OCI-LY1 (cell line): Measurements from ENCODE around the gene GPR68.

Experiments used
- H2AFZ ChIP-seq: fragments of 200-600 bp; sonication (generic), shearing (Covaris generic); 2 replicates; pipeline ENCODE4 v1.6.0; 2014; ENCODE audit warnings: antibody characterized with exemption, mild to moderate bottlenecking, low read length
- H3F3A ChIP-seq: fragments of 200-600 bp; sonication (generic), shearing (Covaris generic); 2 replicates; pipeline ENCODE4 v1.6.0; 2014; ENCODE audit warnings: mild to moderate bottlenecking, antibody characterized with exemption, low read length, moderate library complexity; ENCODE audit not compliant: insufficient read depth
- H3K27ac ChIP-seq: fragments of 200-600 bp; sonication (generic); 2 replicates; pipeline ENCODE4 v1.5.1; 2014; ENCODE audit warnings: low read length, mixed run types, mild to moderate bottlenecking, low read depth; ENCODE audit not compliant: poor library complexity, severe bottlenecking
- H3K27me3 ChIP-seq: fragments of 200-600 bp; sonication (generic); 2 replicates; pipeline ENCODE4 v1.6.0; 2014; ENCODE audit warnings: antibody characterized with exemption, mild to moderate bottlenecking, low read length, moderate library complexity; ENCODE audit not compliant: insufficient read depth
- H3K36me3 ChIP-seq: fragments of 200-600 bp; sonication (generic); 2 replicates; pipeline ENCODE4 v1.6.1; 2014; ENCODE audit warnings: mild to moderate bottlenecking, antibody characterized with exemption, low read length, moderate library complexity, mixed read lengths; ENCODE audit not compliant: insufficient read depth
- H3K4me1 ChIP-seq: fragments of 200-600 bp; sonication (generic); 2 replicates; pipeline ENCODE4 v1.5.1; 2014; ENCODE audit warnings: mild to moderate bottlenecking, low read length, moderate library complexity; ENCODE audit not compliant: insufficient read depth, severe bottlenecking
- H3K4me2 ChIP-seq: fragments of 200-600 bp; sonication (generic), shearing (Covaris generic); 2 replicates; pipeline ENCODE4 v1.6.1; 2014; ENCODE audit warnings: low read length
- H3K4me3 ChIP-seq: fragments of 200-600 bp; sonication (generic); 2 replicates; pipeline ENCODE4 v1.5.1; 2014; ENCODE audit warnings: low read length, low read depth, mild to moderate bottlenecking, mixed read lengths; ENCODE audit not compliant: poor library complexity, severe bottlenecking
- H3K79me2 ChIP-seq: fragments of 200-600 bp; shearing (Covaris generic); 2 replicates; pipeline ENCODE4 v1.6.1; 2016; ENCODE audit warnings: mixed run types, low read length, mixed read lengths; ENCODE audit not compliant: insufficient read depth
- H3K9ac ChIP-seq: fragments of 200-600 bp; sonication (generic), shearing (Covaris generic); 2 replicates; pipeline ENCODE4 v1.6.1; 2014; ENCODE audit warnings: mild to moderate bottlenecking, low read length, mixed read lengths
- H3K9me2 ChIP-seq: fragments of 200-600 bp; sonication (generic), shearing (Covaris generic); 2 replicates; pipeline ENCODE4 v1.6.1; 2014; ENCODE audit warnings: low read depth, mild to moderate bottlenecking, low read length, mixed read lengths
- H3K9me3 ChIP-seq: fragments of 200-600 bp; shearing (Covaris generic); 2 replicates; pipeline ENCODE4 v1.6.1; 2014; ENCODE audit warnings: low read length, mixed read lengths
- H4K20me1 ChIP-seq: fragments of 200-600 bp; sonication (generic), shearing (Covaris generic); 2 replicates; pipeline ENCODE4 v1.6.0; 2016; ENCODE audit warnings: mild to moderate bottlenecking, low read length; ENCODE audit not compliant: insufficient read depth
- CTCF ChIP-seq: fragments of 200-600 bp; sonication (generic), shearing (Covaris generic); IDR thresholded peaks from 2 replicates; pipeline ENCODE4 v1.5.1; 2017; ENCODE audit warnings: mild to moderate bottlenecking, antibody characterized with exemption, low read length, moderate library complexity, mixed read lengths
- EZH2 ChIP-seq: fragments of 200-600 bp; sonication (generic), shearing (Covaris generic); IDR thresholded peaks from 2 replicates; pipeline ENCODE4 v1.8.0; 2017; ENCODE audit warnings: borderline replicate concordance, mixed run types, mild to moderate bottlenecking, antibody characterized with exemption, low read length, moderate library complexity, mixed read lengths

The GPR68 gene

GRCh38 chr14:91274796-91275195 is 30.3 kb upstream of the GPR68 start:
- Histone ChIP-seq H3K4me1 (peaks cover 6% of the 10 kb centered on the region), H3K4me2 (no peak overlapping the region), H3K27me3 (no peaks in the 10 kb centered on the region), H3K4me3 (no peak overlapping the region), H3K79me2 (no peaks in the 10 kb centered on the region), H3K9me2 (no peaks in the 10 kb centered on the region), H2AFZ (no peak overlapping the region), H3K36me3 (peaks cover 91% of the 10 kb centered on the region), H3F3A (no peaks in the 10 kb centered on the region), H3K27ac (no peak overlapping the region), H3K9ac (no peak overlapping the region), H3K9me3 (no peaks in the 10 kb centered on the region), H4K20me1 (no peaks in the 10 kb centered on the region)
- TF ChIP-seq EZH2 (no peak), CTCF (no peak)

GRCh38 chr14:91273885-91274273 is 29.4 kb upstream of the GPR68 start:
- Histone ChIP-seq H3F3A (no peaks in the 10 kb centered on the region), H3K9me3 (no peaks in the 10 kb centered on the region), H3K9me2 (no peaks in the 10 kb centered on the region), H3K9ac (no peak overlapping the region), H3K4me2 (no peak overlapping the region), H3K79me2 (no peaks in the 10 kb centered on the region), H3K36me3 (peaks cover 90% of the 10 kb centered on the region), H3K27me3 (no peaks in the 10 kb centered on the region), H3K27ac (no peak overlapping the region), H3K4me1 (no peaks in the 10 kb centered on the region), H3K4me3 (no peak overlapping the region), H4K20me1 (no peaks in the 10 kb centered on the region), H2AFZ (no peak overlapping the region)
- TF ChIP-seq EZH2 = no peak
- TF ChIP-seq CTCF = no peak

GRCh38 chr14:91273273-91273884 is 28.9 kb upstream of the GPR68 start:
- Histone ChIP-seq H3K9me3 (no peaks in the 10 kb centered on the region), H2AFZ (no peak overlapping the region), H3K27me3 (no peaks in the 10 kb centered on the region), H3K9me2 (no peaks in the 10 kb centered on the region), H3K4me3 (no peak overlapping the region), H3K36me3 (peaks cover 86% of the 10 kb centered on the region), H3K9ac (no peak overlapping the region), H3F3A (no peaks in the 10 kb centered on the region), H4K20me1 (no peaks in the 10 kb centered on the region), H3K4me2 (no peak overlapping the region), H3K79me2 (no peaks in the 10 kb centered on the region), H3K27ac (no peak overlapping the region), H3K4me1 (no peaks in the 10 kb centered on the region)
- no peak for TF ChIP-seq EZH2
- no peak for TF ChIP-seq CTCF
